Stimulated activated CD8-positive, alpha-beta memory T cell treated with anti-CD3 and anti-CD28 coated beads, Interleukin-4, amount 100 ng/mL, for 24 hours (primary cell): ENCODE data around the gene TRAF3IP3.

ENCODE experiments used
- DNase-seq: peaks from one replicate; pipeline ENCODE4 v3.0.0-alpha.2; 2020; ENCODE audit warnings: low read depth

Gene TRAF3IP3

GRCh38 chr1:209800984-209801834 is 45.4 kb downstream of the TRAF3IP3 start:
- no peak for DNase-seq

GRCh38 chr1:209802117-209802779 is 46.4 kb downstream of the TRAF3IP3 start:
- DNase-seq: no peak

- DNase-seq: no peak
Observed at GRCh38 chr1:209802780-209803152, 46.9 kb downstream of the TRAF3IP3 start.

GRCh38 chr1:209803568-209803967 is 47.7 kb downstream of the TRAF3IP3 start:
- DNase-seq: no peak

GRCh38 chr1:209805341-209805781 is 49.5 kb downstream of the TRAF3IP3 start:
- DNase-seq: no peak

GRCh38 chr1:209805875-209806760 is 50.3 kb downstream of the TRAF3IP3 start, which contains the start of gene IRF6:
TSS of gene IRF6 (minus strand) at chr1:209806142. CDS start at chr1:209801413, 4,729 bp downstream.
- DNase-seq: peak; percentile 67

- no peak for DNase-seq
Observed at GRCh38 chr1:209807509-209807908, 51.7 kb downstream of the TRAF3IP3 start.

GRCh38 chr1:209808059-209808581 is 52.3 kb downstream of the TRAF3IP3 start:
- no peak for DNase-seq

- no peak for DNase-seq
Observed at GRCh38 chr1:209809611-209810010, 53.8 kb downstream of the TRAF3IP3 start.

- no peak for DNase-seq
Observed at GRCh38 chr1:209810783-209811182, 54.9 kb downstream of the TRAF3IP3 start.

GRCh38 chr1:209813902-209814301 is 58.0 kb downstream of the TRAF3IP3 start:
- no peak for DNase-seq

- no peak for DNase-seq
Observed at GRCh38 chr1:209815490-209815889, 59.6 kb downstream of the TRAF3IP3 start.

- DNase-seq: no peak
Observed at GRCh38 chr1:209815931-209816341, 60.1 kb downstream of the TRAF3IP3 start.

GRCh38 chr1:209816923-209817322 is 61.1 kb downstream of the TRAF3IP3 start:
- DNase-seq: no peak

GRCh38 chr1:209817691-209818090 is 61.8 kb downstream of the TRAF3IP3 start:
- no peak for DNase-seq

GRCh38 chr1:209819058-209819457 is 63.2 kb downstream of the TRAF3IP3 start:
- no peak for DNase-seq

- DNase-seq: no peak
Observed at GRCh38 chr1:209820986-209821385, 65.1 kb downstream of the TRAF3IP3 start.

GRCh38 chr1:209822706-209823105 is 66.9 kb downstream of the TRAF3IP3 start:
- DNase-seq: no peak

- DNase-seq: no peak
Observed at GRCh38 chr1:209823143-209824041, 67.5 kb downstream of the TRAF3IP3 start.

- no peak for DNase-seq
Observed at GRCh38 chr1:209825591-209826434, 70.0 kb downstream of the TRAF3IP3 start.
